Spleen (tissue), 11 donors: ENCODE results near the gene HOXB4. TPM values are rescaled to one million over a fixed set of nuclear protein-coding genes. Genes with fewer than 3 reads are reported as not detected.

Experiments
- DNase-seq: peaks from one replicate; pipeline ENCODE4 v3.0.0-alpha.2; 2020
- H3K27ac ChIP-seq, 8 donors: fragments of 200-600 bp; sonication (generic) in 7 of 8; 1 replicate in 4 of 8; 2 replicates in 4 of 8; pipeline versions ENCODE4 v1.5.0 to v1.8.0; 2016 to 2021; ENCODE audit warnings: inconsistent platforms in 4 of 8, mild to moderate bottlenecking in 4 of 8, moderate library complexity in 1 of 8
- H3K27me3 ChIP-seq, 7 donors: fragments of 200-600 bp; sonication (generic) in 6 of 7; replicated peaks in 1 of 7; 1 replicate in 4 of 7; 2 replicates in 3 of 7; pipeline versions ENCODE4 v1.5.0 to v1.8.0; 2016 to 2021; ENCODE audit warnings: inconsistent platforms in 3 of 7, mild to moderate bottlenecking in 1 of 7
- H3K36me3 ChIP-seq, 6 donors: fragments of 200-600 bp; sonication (generic) in 5 of 6; 1 replicate in 4 of 6; 2 replicates in 2 of 6; pipeline versions ENCODE4 v1.5.0 to v1.8.0; 2016 to 2021; ENCODE audit warnings: inconsistent platforms in 2 of 6
- H3K4me1 ChIP-seq, 6 donors: fragments of 200-600 bp; sonication (generic) in 5 of 6; 1 replicate in 3 of 6; 2 replicates in 3 of 6; pipeline versions ENCODE4 v1.5.0 to v1.8.0; 2016 to 2021; ENCODE audit warnings: inconsistent platforms in 3 of 6
- H3K4me3 ChIP-seq, 8 donors: fragments of 200-600 bp; sonication (generic) in 7 of 8; 1 replicate in 4 of 8; 2 replicates in 4 of 8; pipeline versions ENCODE4 v1.5.0 to v1.8.0; 2016 to 2021; ENCODE audit warnings: inconsistent platforms in 4 of 8, mild to moderate bottlenecking in 4 of 8, moderate library complexity in 2 of 8
- H3K9me3 ChIP-seq, 8 donors: fragments of 200-600 bp; sonication (generic) in 7 of 8; 1 replicate in 4 of 8; 2 replicates in 4 of 8; pipeline versions ENCODE4 v1.5.0 to v1.8.0; 2016 to 2021; ENCODE audit warnings: inconsistent platforms in 4 of 8
- POLR2A ChIP-seq, 3 donors: fragments of 450-650 bp; IDR thresholded peaks; one replicate each; pipeline ENCODE4 v1.5.1; 2017; ENCODE audit warnings: antibody characterized with exemption in 3 of 3, mild to moderate bottlenecking in 1 of 3
- POLR2AphosphoS5 ChIP-seq, 3 donors: sonication (generic); formaldehyde crosslinking; IDR thresholded peaks; one replicate each; pipeline ENCODE4 v1.5.1; 2017; ENCODE audit warnings: antibody characterized with exemption in 3 of 3
- WGBS, 5 donors: extraction: QIAGEN DNeasy Blood & Tissue Kit in 3 of 5; methylation state at CpG; one replicate each; pipeline versions ENCODE4 v1.1.5 to v1.1.7; 2013 to 2018; 5-methylcytosine and 5-hydroxymethylcytosine counted together
- intact Hi-C: fragments of 100-400 bp; cut with DNase I; formaldehyde crosslinking; loops from one replicate; pipeline ENCODE4 v1.15.0; 2023; ENCODE audit warnings: low total_unique reads
- polyA plus RNA-seq, 3 donors: library from polyadenylated mRNA; stranded (reverse); fragments of 200-250 nt; gene quantifications; one replicate each; pipeline ENCODE4 v1.2.1, GENCODE V29; 2013
- total RNA-seq, 7 donors: library from RNA; depleted of rRNA in 3 of 7; stranded (reverse); fragments of >200 nt in 3 of 7; fragmentation: NEBNext Ultra II Directional in 4 of 7; extraction: Animal tissue kit (Norgen Biotek cat#: 25700) in 4 of 7; gene quantifications; one replicate each; pipeline versions ENCODE4 v1.1.0 to v1.2.1, GENCODE V29; 2016 to 2021
- TF ChIP-seq, protein P1 (sequence below), 11 experiments: fragments of 200-600 bp in 7 of 11; fragments of 450-650 bp in 4 of 11; sonication (generic) in 4 of 11; IDR thresholded peaks in 8 of 11; conservative IDR thresholded peaks in 3 of 11; 1 replicate in 7 of 11; 2 replicates in 4 of 11; pipeline versions ENCODE4 v1.4.0 to v1.8.0; 2016 to 2021; ENCODE audit warnings: antibody characterized with exemption in 11 of 11, inconsistent platforms in 4 of 11, mild to moderate bottlenecking in 1 of 11
- donor health status: healthy with polysubstance abuse.
- donor health status: DM: no; HTN: no; CAD: no; lungs with moderate emphysema.
- donor health status: DM: no; HTN: no; CAD: no.
- donor health status: Bipolar disorder and iron deficiency.
- donor health status: healthy.
- donor health status: DM: no; HTN: no; CAD: no.
- donor health status: DM: yes; HTN: yes; CAD: no.

The HOXB4 gene
- total and polyA plus RNA-seq, 10 donors, result 1.9 to 6.4 (median 2.7) TPM

DNA sequence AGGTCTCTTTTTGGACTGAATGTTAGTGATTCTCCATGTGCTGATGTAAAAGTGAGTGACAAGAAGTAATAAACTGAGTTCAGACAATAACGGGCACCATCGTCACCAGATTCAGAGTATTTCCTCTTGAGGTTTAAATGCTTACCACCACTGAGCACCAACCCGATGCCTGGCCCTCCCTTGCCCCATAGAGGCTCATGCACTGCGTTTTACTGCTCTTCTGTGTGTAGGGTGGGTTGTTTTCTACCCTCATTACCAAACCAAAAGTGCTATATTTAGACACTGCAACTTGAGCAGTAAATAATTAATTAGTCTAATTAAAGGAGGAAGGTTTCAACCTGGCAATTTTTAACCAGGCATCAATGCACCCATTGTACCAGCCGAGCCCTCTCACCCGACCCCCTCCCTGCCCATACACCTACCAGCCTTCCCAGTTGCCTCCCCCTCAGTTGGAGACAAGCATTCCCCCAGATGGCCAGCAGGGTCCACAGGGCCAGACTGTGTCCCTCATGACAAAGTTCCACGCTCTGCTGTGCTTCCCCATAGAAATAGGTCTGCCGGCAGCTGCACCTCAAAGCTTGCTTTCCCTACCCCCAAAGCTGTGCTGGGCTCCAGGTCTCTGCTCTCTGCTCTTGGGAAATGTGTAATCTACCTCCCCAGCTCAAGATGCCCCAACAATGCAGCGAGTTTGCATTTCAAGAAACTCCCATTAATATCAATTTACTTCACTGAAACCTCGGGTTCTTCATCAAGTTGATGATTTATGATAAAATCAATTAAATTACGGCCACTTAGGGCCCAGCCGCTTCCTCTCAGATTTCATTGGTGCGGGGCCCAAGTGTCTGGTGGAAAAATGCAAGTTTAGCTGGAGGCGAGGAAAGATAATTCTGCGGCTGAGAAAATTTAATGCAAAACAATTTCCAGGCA is 16.0 kb downstream of the HOXB4 start:
- Histone ChIP-seq H3K36me3 (no peaks in the 10 kb centered on the region), H3K9me3 (no peaks in the 10 kb centered on the region), H3K4me1 (peaks cover 0 to 73% (median 8%) of the 10 kb centered on the region in 6 donors), H3K4me3 (peak overlapping the region in 2 of 8 donors; percentile 42 to 59), H3K27me3 (peaks cover 0 to 69% (median 8%) of the 10 kb centered on the region in 7 donors), H3K27ac (peak overlapping the region in 6 of 8 donors; percentile 25 to 89 (median 64))
- no peak for DNase-seq
- 62 to 67% (median 65%) methylated on average over 15 of the region's 15 CpGs for WGBS, 5 donors
- TF ChIP-seq, protein P1, sequence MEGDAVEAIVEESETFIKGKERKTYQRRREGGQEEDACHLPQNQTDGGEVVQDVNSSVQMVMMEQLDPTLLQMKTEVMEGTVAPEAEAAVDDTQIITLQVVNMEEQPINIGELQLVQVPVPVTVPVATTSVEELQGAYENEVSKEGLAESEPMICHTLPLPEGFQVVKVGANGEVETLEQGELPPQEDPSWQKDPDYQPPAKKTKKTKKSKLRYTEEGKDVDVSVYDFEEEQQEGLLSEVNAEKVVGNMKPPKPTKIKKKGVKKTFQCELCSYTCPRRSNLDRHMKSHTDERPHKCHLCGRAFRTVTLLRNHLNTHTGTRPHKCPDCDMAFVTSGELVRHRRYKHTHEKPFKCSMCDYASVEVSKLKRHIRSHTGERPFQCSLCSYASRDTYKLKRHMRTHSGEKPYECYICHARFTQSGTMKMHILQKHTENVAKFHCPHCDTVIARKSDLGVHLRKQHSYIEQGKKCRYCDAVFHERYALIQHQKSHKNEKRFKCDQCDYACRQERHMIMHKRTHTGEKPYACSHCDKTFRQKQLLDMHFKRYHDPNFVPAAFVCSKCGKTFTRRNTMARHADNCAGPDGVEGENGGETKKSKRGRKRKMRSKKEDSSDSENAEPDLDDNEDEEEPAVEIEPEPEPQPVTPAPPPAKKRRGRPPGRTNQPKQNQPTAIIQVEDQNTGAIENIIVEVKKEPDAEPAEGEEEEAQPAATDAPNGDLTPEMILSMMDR (IDR thresholded peaks at IDR 0.05 in 8 of 11, conservative IDR thresholded peaks at IDR 0.05 in 3 of 11), result peak in 1 of 11 experiments; percentile 25
- no peak for TF ChIP-seq POLR2A (IDR thresholded peaks at IDR 0.05)
- TF ChIP-seq POLR2AphosphoS5 (IDR thresholded peaks at IDR 0.05), result no peak
- intact Hi-C loops, result no loop called here

DNA sequence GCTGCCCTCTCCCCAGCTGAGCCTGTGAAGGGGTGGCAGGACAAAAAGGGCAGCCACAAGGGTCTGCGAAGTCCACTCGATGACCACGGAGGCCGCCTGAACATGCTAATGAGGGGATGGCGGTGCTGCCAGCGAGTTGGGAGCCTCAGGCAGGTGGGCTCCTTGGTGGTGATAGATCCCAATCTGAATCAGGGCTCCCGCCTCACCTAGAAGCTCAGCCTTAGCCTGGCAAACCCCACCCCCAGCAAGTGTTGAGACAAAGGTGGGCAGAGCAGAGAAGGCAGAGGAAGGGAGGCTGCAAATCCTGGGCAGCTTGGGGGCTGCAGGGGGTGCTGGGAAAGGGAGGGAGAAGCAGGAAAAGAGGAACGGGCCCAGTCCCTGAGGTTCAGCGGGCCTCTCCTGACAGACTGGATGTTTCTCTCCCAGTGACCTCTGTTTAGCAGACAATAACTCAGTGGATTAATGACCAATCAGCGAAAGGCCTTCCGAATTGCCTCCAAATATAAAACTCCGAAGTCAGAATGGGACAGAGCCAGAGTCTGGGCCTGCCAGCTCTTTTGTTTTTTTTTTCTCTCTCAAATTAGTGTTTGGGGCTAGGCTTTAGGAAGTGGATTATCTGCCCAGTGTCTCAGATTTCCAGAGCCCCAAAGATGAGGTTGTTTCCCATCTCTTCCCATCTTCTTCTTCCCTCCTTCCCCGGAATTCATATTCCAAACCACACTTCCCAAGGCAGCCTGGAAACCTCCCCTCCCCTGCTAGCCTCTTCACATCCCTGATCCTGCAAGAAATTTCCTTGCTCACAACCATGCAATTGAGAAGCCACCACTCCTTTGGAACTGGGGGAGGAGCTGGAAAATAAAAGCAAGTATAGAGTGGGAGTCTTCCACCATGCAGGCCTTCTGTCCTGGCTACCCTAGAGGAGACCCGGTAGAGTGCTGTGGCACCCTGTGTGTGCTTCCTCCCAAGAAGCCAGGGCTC is 18.0 kb downstream of the HOXB4 start:
- DNase-seq, result no peak
- H3K27me3 ChIP-seq, result peaks cover 0 to 70% (median 8%) of the 10 kb centered on the region in 7 donors
- peaks cover 0 to 75% (median 16%) of the 10 kb centered on the region in 6 donors for H3K4me1 ChIP-seq
- no peaks in the 10 kb centered on the region for H3K36me3 ChIP-seq
- H3K9me3 ChIP-seq, result no peaks in the 10 kb centered on the region
- intact Hi-C loops, result no loop called here
- peak overlapping the region in 7 of 8 donors; percentile 5 to 94 (median 55) for H3K27ac ChIP-seq
- 72 to 79% (median 78%) methylated on average over 13 to 14 of the region's 14 CpGs for WGBS, 5 donors
- H3K4me3 ChIP-seq, result no peak overlapping the region
- TF ChIP-seq, protein P1 (IDR thresholded peaks at IDR 0.05 in 8 of 11, conservative IDR thresholded peaks at IDR 0.05 in 3 of 11), result no peak
- TF ChIP-seq POLR2AphosphoS5 (IDR thresholded peaks at IDR 0.05) (no peak), POLR2A (IDR thresholded peaks at IDR 0.05) (no peak)

DNA sequence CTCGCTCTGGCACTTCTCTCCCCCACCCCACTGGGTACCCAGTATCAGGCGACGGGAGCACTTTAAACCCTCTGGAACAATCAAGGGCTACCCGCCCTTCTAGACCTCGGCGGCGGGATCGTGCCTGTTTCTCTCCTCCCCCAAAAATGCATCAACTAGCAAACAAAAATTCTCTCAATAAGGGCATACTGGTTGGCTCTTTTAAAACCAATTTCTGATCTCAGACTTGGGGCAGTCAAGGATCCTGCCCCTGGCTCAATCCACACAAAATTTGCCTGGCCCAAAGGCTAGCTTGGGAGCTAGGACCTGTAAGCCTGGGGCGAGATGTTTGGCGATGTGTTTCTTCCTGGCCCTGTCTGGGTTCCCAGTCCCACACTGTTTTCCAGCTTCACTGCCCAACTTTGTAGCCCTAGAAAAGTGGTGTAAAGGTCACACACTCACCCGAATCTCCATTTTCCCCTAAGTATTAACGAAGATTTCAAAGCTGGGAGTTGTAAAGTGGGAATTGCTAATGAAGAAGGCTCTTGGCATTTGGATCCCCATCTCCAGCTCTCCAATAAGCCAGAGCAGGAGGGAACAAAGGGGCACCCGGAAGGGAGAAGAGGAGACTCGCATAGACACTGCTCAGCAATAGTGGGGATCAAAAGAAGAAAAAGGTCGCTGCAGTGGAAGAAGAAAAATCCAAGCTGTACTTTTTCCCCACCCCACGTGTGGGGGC is 18.9 kb downstream of the HOXB4 start:
- Histone ChIP-seq H3K27ac (peak overlapping the region in 7 of 8 donors; percentile 5 to 94 (median 55)), H3K4me1 (peaks cover 0 to 68% (median 16%) of the 10 kb centered on the region in 6 donors), H3K36me3 (no peaks in the 10 kb centered on the region), H3K9me3 (no peaks in the 10 kb centered on the region), H3K4me3 (no peak overlapping the region), H3K27me3 (peaks cover 0 to 70% (median 8%) of the 10 kb centered on the region in 7 donors)
- DNase-seq, result no peak
- TF ChIP-seq, protein P1 (IDR thresholded peaks at IDR 0.05 in 8 of 11, conservative IDR thresholded peaks at IDR 0.05 in 3 of 11), result no peak
- TF ChIP-seq POLR2AphosphoS5 (IDR thresholded peaks at IDR 0.05), result no peak
- no peak for TF ChIP-seq POLR2A (IDR thresholded peaks at IDR 0.05)
- WGBS, 5 donors, result 72 to 91% (median 81%) methylated on average over 16 of the region's 16 CpGs
- intact Hi-C loops, result no loop called here
